ENCODE measurements around the gene FOXL1.

- TF ChIP-seq POLR2AphosphoS5 (IDR thresholded peaks at IDR 0.05; ENCODE audit: borderline replicate concordance, low read depth, low read length) (no peak), FOXP2 (optimal IDR thresholded peaks at IDR 0.05; ENCODE audit: control extremely low read depth, extremely low read length, insufficient read depth) (no peak), EZH2 (IDR thresholded peaks at IDR 0.05) (no peak)
Observed at GRCh38 chr16:86575095-86575685, 3.2 kb upstream of the FOXL1 start.
